Uterus (tissue), 4 donors: Measurements from ENCODE around the gene MAD1L1. TPM values are rescaled to one million over a fixed set of nuclear protein-coding genes. Genes with fewer than 3 reads are reported as not detected.

Experiments used
- DNase-seq, 2 donors: peaks; one replicate each; pipeline ENCODE4 v3.0.0-alpha.2; 2019 to 2020
- H3K27ac ChIP-seq, 2 donors: fragments of 200-600 bp; sonication (generic); 1 replicate in 1 of 2; 2 replicates in 1 of 2; pipeline ENCODE4 v1.5.1; 2016 to 2018
- H3K27me3 ChIP-seq, 2 donors: fragments of 200-600 bp; sonication (generic); one replicate each; pipeline ENCODE4 v1.5.1; 2018 to 2019; ENCODE audit warnings: control low read depth in 1 of 2
- H3K36me3 ChIP-seq, 2 donors: fragments of 200-600 bp; sonication (generic); one replicate each; pipeline ENCODE4 v1.5.1; 2019; ENCODE audit warnings: control low read depth in 1 of 2
- H3K4me1 ChIP-seq, 2 donors: fragments of 200-600 bp; sonication (generic); one replicate each; pipeline ENCODE4 v1.5.1; 2018 to 2019; ENCODE audit warnings: control low read depth in 1 of 2
- H3K4me3 ChIP-seq, 2 donors: fragments of 200-600 bp; sonication (generic); 1 replicate in 1 of 2; 2 replicates in 1 of 2; pipeline ENCODE4 v1.5.1; 2018 to 2019; ENCODE audit warnings: mild to moderate bottlenecking in 1 of 2
- H3K9me3 ChIP-seq, 2 donors: fragments of 200-600 bp; sonication (generic); one replicate each; pipeline ENCODE4 v1.5.1; 2019; ENCODE audit warnings: control low read depth in 1 of 2
- POLR2A ChIP-seq, 2 donors: fragments of 450-650 bp; IDR thresholded peaks; one replicate each; pipeline ENCODE4 v1.6.1; 2016; ENCODE audit warnings: antibody characterized with exemption in 2 of 2, mild to moderate bottlenecking in 1 of 2, moderate library complexity in 1 of 2
- intact Hi-C: fragments of 100-400 bp; cut with DNase I; formaldehyde crosslinking; loops from one replicate; pipeline ENCODE4 v1.15.1; 2023; ENCODE audit warnings: low total_unique reads
- total RNA-seq, 4 donors: library from RNA; depleted of rRNA in 3 of 4; stranded (reverse); fragments of >200 nt in 3 of 4; gene quantifications; one replicate each; pipeline versions ENCODE4 v1.1.0 to v1.2.4, GENCODE V29; 2014 to 2023
- TF ChIP-seq, protein P1 (sequence below), 4 experiments: fragments of 200-600 bp in 2 of 4; fragments of 450-650 bp in 2 of 4; sonication (generic) in 2 of 4; IDR thresholded peaks; one replicate each; pipeline ENCODE4 v1.5.1; 2016 to 2019; ENCODE audit warnings: antibody characterized with exemption in 4 of 4, mild to moderate bottlenecking in 2 of 4, moderate library complexity in 1 of 4
- donor health status: DM: yes; HTN: yes; CAD: no.

Gene MAD1L1
- total RNA-seq, 4 donors from 2014 or later: 13.3 to 37.4 (median 33.1) TPM

DNA sequence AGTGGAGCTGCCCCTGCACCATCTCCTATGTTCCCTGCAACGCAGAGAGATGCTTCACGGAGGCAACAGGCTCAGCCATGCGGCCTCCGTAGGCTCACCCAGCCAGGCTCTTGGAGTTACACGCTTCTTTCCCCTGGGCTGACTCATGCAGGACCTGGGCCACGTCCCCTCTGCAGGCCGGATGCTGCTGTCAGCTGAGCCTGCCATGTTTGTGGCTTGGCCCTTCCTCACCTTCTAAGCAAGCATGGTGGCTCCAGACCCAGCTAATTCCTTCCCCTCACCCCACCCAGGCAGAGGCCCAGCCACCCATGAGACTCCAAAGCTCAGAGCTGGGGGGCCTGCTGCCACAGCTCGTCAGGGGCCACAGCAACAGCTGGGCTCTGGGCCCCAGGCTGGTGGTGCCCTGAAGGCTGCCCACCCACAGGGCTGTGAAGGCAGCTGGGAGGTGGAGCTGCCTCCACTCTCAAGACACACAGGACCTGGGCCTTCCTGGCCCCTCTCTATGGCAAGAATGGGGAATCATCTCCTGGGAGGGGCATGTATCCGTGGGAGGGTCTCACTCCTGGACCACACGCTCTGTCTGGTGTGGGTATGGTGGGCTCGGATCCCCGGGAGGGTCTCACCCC, 343.1 kb downstream of the MAD1L1 start:
- Histone ChIP-seq H3K36me3 (no peaks in the 10 kb centered on the region), H3K4me3 (no peak overlapping the region), H3K9me3 (no peaks in the 10 kb centered on the region), H3K27ac (no peak overlapping the region), H3K4me1 (no peaks in the 10 kb centered on the region), H3K27me3 (no peaks in the 10 kb centered on the region)
- no peak for TF ChIP-seq POLR2A (IDR thresholded peaks at IDR 0.05)
- TF ChIP-seq, protein P1, sequence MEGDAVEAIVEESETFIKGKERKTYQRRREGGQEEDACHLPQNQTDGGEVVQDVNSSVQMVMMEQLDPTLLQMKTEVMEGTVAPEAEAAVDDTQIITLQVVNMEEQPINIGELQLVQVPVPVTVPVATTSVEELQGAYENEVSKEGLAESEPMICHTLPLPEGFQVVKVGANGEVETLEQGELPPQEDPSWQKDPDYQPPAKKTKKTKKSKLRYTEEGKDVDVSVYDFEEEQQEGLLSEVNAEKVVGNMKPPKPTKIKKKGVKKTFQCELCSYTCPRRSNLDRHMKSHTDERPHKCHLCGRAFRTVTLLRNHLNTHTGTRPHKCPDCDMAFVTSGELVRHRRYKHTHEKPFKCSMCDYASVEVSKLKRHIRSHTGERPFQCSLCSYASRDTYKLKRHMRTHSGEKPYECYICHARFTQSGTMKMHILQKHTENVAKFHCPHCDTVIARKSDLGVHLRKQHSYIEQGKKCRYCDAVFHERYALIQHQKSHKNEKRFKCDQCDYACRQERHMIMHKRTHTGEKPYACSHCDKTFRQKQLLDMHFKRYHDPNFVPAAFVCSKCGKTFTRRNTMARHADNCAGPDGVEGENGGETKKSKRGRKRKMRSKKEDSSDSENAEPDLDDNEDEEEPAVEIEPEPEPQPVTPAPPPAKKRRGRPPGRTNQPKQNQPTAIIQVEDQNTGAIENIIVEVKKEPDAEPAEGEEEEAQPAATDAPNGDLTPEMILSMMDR (IDR thresholded peaks at IDR 0.05): no peak
- intact Hi-C loops: no loop called here
- no peak for DNase-seq

DNA sequence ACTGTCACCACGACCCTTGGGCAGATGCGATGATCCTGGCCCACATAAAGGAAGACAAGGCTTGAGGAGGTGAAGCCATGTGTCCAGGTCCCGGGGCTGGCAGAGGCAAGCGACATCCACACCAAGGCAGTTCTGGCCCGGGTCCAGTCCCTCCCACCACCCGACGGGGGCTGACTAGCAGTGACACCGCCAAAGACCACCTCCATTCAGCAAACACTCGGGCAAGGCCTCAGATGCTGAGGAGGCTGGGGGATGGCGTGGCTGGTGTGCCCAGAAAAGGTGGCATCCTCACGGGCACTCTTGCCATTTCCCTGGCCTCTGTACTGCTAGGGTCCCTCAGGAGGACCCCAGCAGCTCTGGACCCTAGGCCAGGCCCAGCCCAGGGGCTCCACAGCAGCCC, 343.7 kb downstream of the MAD1L1 start:
- no peaks in the 10 kb centered on the region for H3K27me3 ChIP-seq
- no peaks in the 10 kb centered on the region for H3K9me3 ChIP-seq
- intact Hi-C loops: no loop called here
- TF ChIP-seq POLR2A (IDR thresholded peaks at IDR 0.05): no peak
- TF ChIP-seq, protein P1 (IDR thresholded peaks at IDR 0.05): no peak
- no peak overlapping the region for H3K4me3 ChIP-seq
- no peak overlapping the region for H3K27ac ChIP-seq
- H3K36me3 ChIP-seq: no peaks in the 10 kb centered on the region
- H3K4me1 ChIP-seq: no peaks in the 10 kb centered on the region
- DNase-seq: no peak

DNA sequence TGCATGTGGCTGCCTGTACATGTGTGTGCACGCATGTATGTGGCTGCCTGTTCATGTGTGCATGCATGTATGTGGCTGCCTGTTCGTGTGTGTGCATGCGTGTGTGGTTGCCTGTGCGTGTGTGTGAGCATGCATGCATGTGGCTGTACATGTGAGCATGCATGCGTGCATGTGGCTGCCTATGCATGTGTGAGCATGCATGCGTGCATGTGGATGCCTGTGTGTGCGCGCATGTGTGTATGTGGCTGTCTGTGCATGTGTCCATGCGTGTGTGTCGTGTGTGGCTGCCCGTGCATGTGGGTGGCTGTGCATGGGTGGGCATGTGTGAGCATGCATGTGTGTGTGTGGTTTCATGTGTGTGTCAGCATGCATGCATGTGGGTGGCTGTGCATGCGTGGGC, 344.3 kb downstream of the MAD1L1 start:
- no peak overlapping the region for H3K4me3 ChIP-seq
- H3K4me1 ChIP-seq: no peaks in the 10 kb centered on the region
- no peak overlapping the region for H3K27ac ChIP-seq
- intact Hi-C loops: no loop called here
- no peak for DNase-seq
- H3K27me3 ChIP-seq: no peaks in the 10 kb centered on the region
- TF ChIP-seq, protein P1 (IDR thresholded peaks at IDR 0.05): no peak
- no peak for TF ChIP-seq POLR2A (IDR thresholded peaks at IDR 0.05)
- H3K36me3 ChIP-seq: no peaks in the 10 kb centered on the region
- H3K9me3 ChIP-seq: no peaks in the 10 kb centered on the region

DNA sequence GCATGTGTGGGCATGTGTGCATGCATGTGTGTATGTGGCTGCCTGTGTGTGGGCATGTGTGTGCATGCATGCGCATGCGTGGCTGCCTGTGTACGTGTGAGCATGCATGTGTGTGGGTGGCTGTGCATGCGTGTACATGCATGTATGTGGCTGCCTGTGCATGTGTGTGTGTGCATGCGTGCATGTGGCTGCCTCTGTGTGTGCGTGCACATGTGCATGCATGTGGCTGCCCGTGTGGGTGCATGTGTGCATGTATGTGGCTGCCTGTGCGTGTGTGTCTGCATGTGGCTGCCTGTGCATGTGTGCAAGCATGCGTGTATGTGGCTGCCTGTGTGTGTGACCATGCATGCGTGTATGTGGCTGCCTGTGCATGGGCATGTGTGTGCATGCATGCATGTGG, 345.5 kb downstream of the MAD1L1 start:
- no peaks in the 10 kb centered on the region for H3K9me3 ChIP-seq
- H3K36me3 ChIP-seq: no peaks in the 10 kb centered on the region
- H3K27ac ChIP-seq: no peak overlapping the region
- no peak overlapping the region for H3K4me3 ChIP-seq
- H3K27me3 ChIP-seq: no peaks in the 10 kb centered on the region
- intact Hi-C loops: no loop called here
- TF ChIP-seq, protein P1 (IDR thresholded peaks at IDR 0.05): no peak
- no peak for TF ChIP-seq POLR2A (IDR thresholded peaks at IDR 0.05)
- H3K4me1 ChIP-seq: no peaks in the 10 kb centered on the region
- no peak for DNase-seq

DNA sequence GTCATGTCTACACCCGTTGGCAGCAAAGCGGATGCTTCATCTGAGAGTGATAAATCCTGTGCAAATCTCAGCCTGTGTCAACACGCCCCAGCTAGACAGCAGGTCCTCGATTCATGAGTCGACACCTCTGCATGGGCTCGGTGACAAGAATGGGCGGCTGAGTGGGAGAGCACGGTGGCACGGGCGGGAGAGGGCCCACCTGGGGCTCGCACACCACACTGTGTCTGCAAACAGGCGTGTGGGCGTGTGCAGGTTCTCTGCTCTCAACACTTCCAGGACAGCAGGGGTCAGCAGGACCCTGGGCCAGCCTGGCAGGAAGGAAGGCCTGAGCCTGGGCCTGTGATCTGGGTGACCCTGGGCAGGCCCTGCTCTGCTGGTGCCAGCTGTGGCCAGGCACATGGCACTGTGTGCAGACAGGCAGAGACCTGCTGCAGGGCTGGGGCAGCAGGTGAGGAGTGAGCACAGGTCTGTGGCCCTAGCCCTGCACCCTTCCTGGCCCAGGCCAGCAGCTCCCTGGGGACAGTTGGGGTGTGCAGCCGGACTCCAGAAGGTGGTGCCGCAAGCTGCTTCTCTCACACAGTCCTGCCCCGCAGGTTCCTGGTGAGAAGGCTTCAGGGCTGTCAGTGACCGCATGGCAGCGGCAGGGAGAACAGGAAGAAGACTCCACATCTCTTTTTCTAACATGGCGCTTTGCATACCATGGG, 346.2 kb downstream of the MAD1L1 start:
- DNase-seq: no peak
- H3K4me1 ChIP-seq: no peaks in the 10 kb centered on the region
- no peaks in the 10 kb centered on the region for H3K27me3 ChIP-seq
- no peaks in the 10 kb centered on the region for H3K36me3 ChIP-seq
- H3K4me3 ChIP-seq: no peak overlapping the region
- H3K27ac ChIP-seq: no peak overlapping the region
- no peaks in the 10 kb centered on the region for H3K9me3 ChIP-seq
- intact Hi-C loops: no loop called here
- TF ChIP-seq, protein P1 (IDR thresholded peaks at IDR 0.05): no peak
- TF ChIP-seq POLR2A (IDR thresholded peaks at IDR 0.05): no peak
